ENCODE data around the gene SPON1. TPM values are rescaled to one million over a fixed set of nuclear protein-coding genes. Genes with fewer than 3 reads are reported as not detected.

Gene SPON1
- total and polyA plus RNA-seq, 2 experiments from 2014 or later, result 2.4 to 5.4 TPM

- no peaks in the 10 kb centered on the region for H3K9me3 ChIP-seq (ENCODE audit: low read depth)
- peaks cover 63% of the 10 kb centered on the region for H3K4me1 ChIP-seq (ENCODE audit: insufficient read depth)
- 94 to 96% methylated on average over 2 of the region's 2 CpGs for WGBS, 2 experiments (ENCODE audit: low coverage in 1 of 2, low lambda C conversion rate in 2 of 2, missing lambda C conversion rate in 2 of 2)
Observed at GRCh38 chr11:14314127-14314526, 351.6 kb downstream of the SPON1 start.

DNA sequence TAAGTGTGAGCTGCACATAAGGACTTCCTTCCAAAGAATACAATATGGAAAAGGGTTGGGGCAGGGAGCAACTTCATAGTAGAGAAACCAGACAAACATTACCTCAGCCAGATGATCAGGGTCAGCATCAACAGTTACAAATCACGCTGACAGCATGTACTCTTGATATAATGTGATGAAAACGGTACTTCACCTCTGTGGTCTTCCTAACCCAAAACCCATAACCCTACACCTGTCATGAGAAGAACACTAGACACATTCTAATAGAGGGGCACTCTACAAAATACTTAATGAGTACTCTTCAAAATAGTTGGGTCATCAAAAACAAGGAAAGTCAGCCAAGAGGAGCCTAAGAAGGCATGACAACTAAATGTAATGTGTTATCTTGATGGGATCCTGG, 352.6 kb downstream of the SPON1 start:
- no peak overlapping the region for H3K27ac ChIP-seq
- 98 to 100% methylated on average over 2 of the region's 2 CpGs for WGBS, 2 experiments (ENCODE audit: low coverage in 1 of 2, low lambda C conversion rate in 2 of 2, missing lambda C conversion rate in 2 of 2)
- TF ChIP-seq EZH2phosphoT487 (IDR thresholded peaks at IDR 0.05; ENCODE audit: insufficient read depth, low read depth) (no peak), EZH2 (IDR thresholded peaks at IDR 0.05; ENCODE audit: insufficient read depth, poor library complexity, severe bottlenecking) (no peak)
- no peak overlapping the region for H3K4me3 ChIP-seq
- peaks cover 76% of the 10 kb centered on the region for H4K20me1 ChIP-seq (ENCODE audit: insufficient read depth)
- H3K79me2 ChIP-seq (ENCODE audit: insufficient read depth), result peaks cover 100% of the 10 kb centered on the region
- no peak overlapping the region for H2AFZ ChIP-seq
- H3F3A ChIP-seq (ENCODE audit: insufficient read depth), result peaks cover 66% of the 10 kb centered on the region
- H3K9me2 ChIP-seq (ENCODE audit: insufficient read depth), result no peaks in the 10 kb centered on the region
- H3K4me1 ChIP-seq (ENCODE audit: insufficient read depth), result peaks cover 60% of the 10 kb centered on the region
- no peaks in the 10 kb centered on the region for H3K9me3 ChIP-seq (ENCODE audit: low read depth)
- no peaks in the 10 kb centered on the region for H3K27me3 ChIP-seq (replicated peaks; ENCODE audit: insufficient read depth)
- no peak overlapping the region for H3K4me2 ChIP-seq (ENCODE audit: unreplicated experiment)
- no peaks in the 10 kb centered on the region for H3K36me3 ChIP-seq (ENCODE audit: low read depth)
- no peak for DNase-seq
- no peak overlapping the region for H3K9ac ChIP-seq
- in situ Hi-C loops (cut with MboI), result no loop called here

More at GRCh38 chr11:14314127-14314526, 351.6 kb downstream of the SPON1 start:
- H3K27me3 ChIP-seq (replicated peaks; ENCODE audit: insufficient read depth), result no peaks in the 10 kb centered on the region
- H2AFZ ChIP-seq, result no peak overlapping the region
- TF ChIP-seq EZH2 (IDR thresholded peaks at IDR 0.05; ENCODE audit: insufficient read depth, poor library complexity, severe bottlenecking), result no peak
- TF ChIP-seq EZH2phosphoT487 (IDR thresholded peaks at IDR 0.05; ENCODE audit: insufficient read depth, low read depth), result no peak
- H3K36me3 ChIP-seq (ENCODE audit: low read depth), result no peaks in the 10 kb centered on the region
- peaks cover 81% of the 10 kb centered on the region for H4K20me1 ChIP-seq (ENCODE audit: insufficient read depth)
- H3K4me2 ChIP-seq (ENCODE audit: unreplicated experiment), result no peak overlapping the region
- H3F3A ChIP-seq (ENCODE audit: insufficient read depth), result peaks cover 71% of the 10 kb centered on the region
- in situ Hi-C loops (cut with MboI), result no loop called here
- DNase-seq, result no peak
- H3K79me2 ChIP-seq (ENCODE audit: insufficient read depth), result peaks cover 100% of the 10 kb centered on the region
- H3K9ac ChIP-seq, result no peak overlapping the region
- H3K27ac ChIP-seq, result no peak overlapping the region
- H3K4me3 ChIP-seq, result no peak overlapping the region
- H3K9me2 ChIP-seq (ENCODE audit: insufficient read depth), result no peaks in the 10 kb centered on the region

Small RNA genes lying within 50 kb of the gene (small RNA-seq; reads per million reads assigned to genes)
- gene RNA5SP332 (ENCODE audit: low read depth, low replicate concordance), result not detected

All from GM23248 (cell line).